HUES48 (cell line): ENCODE measurements around the gene EVC.
"Not testable (repeated sequence)": the region's sequence is repeated elsewhere in the genome, so short reads cannot be mapped to it uniquely, and the experiment has no call there.

Experiments used
- H3K27ac ChIP-seq: one replicate; pipeline ENCODE4 v1.7.0; 2013; ENCODE audit warnings: low read depth, low read length, inconsistent platforms
- H3K27me3 ChIP-seq: 2 replicates; pipeline ENCODE4 v1.6.1; 2013; ENCODE audit warnings: mild to moderate bottlenecking, low read length; ENCODE audit not compliant: control insufficient read depth, insufficient read depth
- H3K36me3 ChIP-seq: 2 replicates; pipeline ENCODE4 v1.6.1; 2013; ENCODE audit warnings: low read length; ENCODE audit not compliant: control insufficient read depth, insufficient read depth
- H3K4me1 ChIP-seq: 2 replicates; pipeline ENCODE4 v1.6.1; 2013; ENCODE audit warnings: mild to moderate bottlenecking, low read length; ENCODE audit not compliant: control insufficient read depth, insufficient read depth
- H3K4me3 ChIP-seq: 2 replicates; pipeline ENCODE4 v1.5.1; 2013; ENCODE audit warnings: mild to moderate bottlenecking, low read depth, low read length
- H3K9ac ChIP-seq: 2 replicates; pipeline ENCODE4 v1.6.1; 2013; ENCODE audit warnings: mild to moderate bottlenecking, low read depth, low read length, moderate library complexity
- H3K9me3 ChIP-seq: 2 replicates; pipeline ENCODE4 v1.6.1; 2013; ENCODE audit warnings: low read length; ENCODE audit not compliant: control insufficient read depth, insufficient read depth

The EVC gene

DNA sequence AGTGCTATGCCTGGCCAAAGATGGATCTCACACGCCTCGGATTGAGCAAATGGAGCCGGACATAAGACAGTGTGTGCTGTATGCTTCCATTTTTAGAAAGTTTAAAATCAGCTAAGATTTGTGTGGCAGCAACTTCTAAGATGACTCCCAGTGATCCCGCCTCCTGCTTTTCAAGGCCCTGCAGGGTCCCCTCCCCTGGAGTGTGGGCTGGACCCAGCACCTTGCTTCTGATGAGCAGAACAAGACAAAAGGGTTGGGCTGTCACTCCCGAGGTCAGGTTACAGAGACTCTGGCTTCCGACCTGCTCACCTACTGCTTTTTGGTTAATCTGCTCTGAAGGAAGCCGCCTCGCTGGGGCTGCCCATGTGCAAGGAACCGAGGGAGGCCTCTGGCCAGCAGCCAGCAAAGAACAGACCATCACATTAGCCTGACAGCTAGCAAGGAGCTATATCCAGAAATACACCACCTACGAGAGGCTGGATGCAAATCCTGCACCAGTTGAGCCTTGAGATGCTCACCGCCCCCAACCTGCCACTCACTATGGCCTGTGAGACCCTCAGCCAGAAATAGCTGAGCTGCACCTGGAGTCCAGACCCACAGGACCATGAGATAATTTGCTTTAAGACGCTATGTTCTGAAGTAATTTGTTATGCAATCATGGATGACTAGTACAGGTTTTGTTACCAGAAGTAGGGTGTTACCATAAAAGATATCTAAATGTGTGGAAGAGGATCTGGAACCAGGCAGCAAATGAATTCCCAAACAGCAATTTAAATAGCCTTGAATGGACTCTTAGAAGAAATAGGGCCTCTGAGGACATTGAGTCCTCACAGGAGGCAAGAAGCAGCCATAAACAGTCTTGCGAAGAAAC, 134.3 kb downstream of the EVC start:
- 0 out of 2 replicates have a peak, but pooled peaks cover 8% of the 10 kb centered on the region for H3K4me1 ChIP-seq
- no peaks in the 10 kb centered on the region for H3K9me3 ChIP-seq
- H3K36me3 ChIP-seq, result peaks cover 87% of the 10 kb centered on the region

GRCh38 chr4:5851637-5852301, 140.8 kb downstream of the EVC start:
- H3K27ac ChIP-seq, result no peak overlapping the region
- no peaks in the 10 kb centered on the region for H3K4me1 ChIP-seq
- no peak overlapping the region for H3K9ac ChIP-seq
- no peaks in the 10 kb centered on the region for H3K27me3 ChIP-seq
- H3K9me3 ChIP-seq, result no peaks in the 10 kb centered on the region
- peaks cover 85% of the 10 kb centered on the region for H3K36me3 ChIP-seq
- no peak overlapping the region for H3K4me3 ChIP-seq

More for the DNA sequence above, 134.3 kb downstream of the EVC start:
- Histone ChIP-seq H3K27me3 (no peaks in the 10 kb centered on the region), H3K9ac (no peak overlapping the region), H3K27ac (no peak overlapping the region), H3K4me3 (no peak overlapping the region)

GRCh38 chr4:5852523-5853202, 141.7 kb downstream of the EVC start:
- Histone ChIP-seq H3K27me3 (no peaks in the 10 kb centered on the region), H3K9me3 (no peaks in the 10 kb centered on the region), H3K36me3 (peaks cover 82% of the 10 kb centered on the region), H3K4me3 (no peak overlapping the region), H3K9ac (no peak overlapping the region), H3K4me1 (no peaks in the 10 kb centered on the region), H3K27ac (no peak overlapping the region)

DNA sequence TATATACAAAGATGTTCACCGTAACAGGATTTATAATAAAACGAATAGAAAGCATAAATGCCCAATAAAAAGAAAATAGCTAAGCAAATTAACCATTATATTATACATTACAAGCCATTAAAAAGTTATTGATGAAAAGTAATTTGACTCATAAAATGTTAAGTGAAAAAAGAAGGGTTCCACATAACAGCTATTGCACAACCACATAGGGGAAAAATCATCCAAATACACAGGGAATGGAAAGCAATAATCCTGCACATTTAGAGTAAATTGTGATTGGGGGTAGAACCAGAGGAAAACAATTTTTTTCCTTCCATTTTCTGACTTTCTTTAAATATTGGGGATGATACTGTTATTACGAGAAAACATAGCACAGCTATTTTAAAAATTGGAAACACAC, 143.9 kb downstream of the EVC start:
- H3K27me3 ChIP-seq, result no peaks in the 10 kb centered on the region
- no peaks in the 10 kb centered on the region for H3K9me3 ChIP-seq
- H3K27ac ChIP-seq, result no peak overlapping the region
- no peak overlapping the region for H3K9ac ChIP-seq
- no peak overlapping the region for H3K4me3 ChIP-seq
- H3K36me3 ChIP-seq, result peaks cover 81% of the 10 kb centered on the region
- H3K4me1 ChIP-seq, result no peaks in the 10 kb centered on the region

DNA sequence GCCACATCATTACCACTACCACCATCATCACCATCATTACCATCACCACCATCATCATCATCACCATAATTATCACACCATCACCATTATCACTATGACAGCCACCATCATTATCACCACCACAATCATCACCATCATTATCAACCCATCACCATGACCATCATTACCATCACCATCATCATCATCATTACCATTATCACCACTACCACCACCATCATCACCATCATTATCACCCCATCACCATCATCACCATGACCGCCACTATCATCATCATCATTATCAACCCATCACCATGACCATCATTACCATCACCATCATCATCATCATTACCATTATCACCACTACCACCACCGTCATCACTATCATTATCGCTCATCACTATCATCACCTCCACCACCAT, 145.4 kb downstream of the EVC start:
- not testable (repeated sequence) for H3K4me3 ChIP-seq, H3K27me3 ChIP-seq, H3K4me1 ChIP-seq, H3K9me3 ChIP-seq, H3K27ac ChIP-seq, H3K9ac ChIP-seq
- peaks cover 81% of the 10 kb centered on the region for H3K36me3 ChIP-seq

DNA sequence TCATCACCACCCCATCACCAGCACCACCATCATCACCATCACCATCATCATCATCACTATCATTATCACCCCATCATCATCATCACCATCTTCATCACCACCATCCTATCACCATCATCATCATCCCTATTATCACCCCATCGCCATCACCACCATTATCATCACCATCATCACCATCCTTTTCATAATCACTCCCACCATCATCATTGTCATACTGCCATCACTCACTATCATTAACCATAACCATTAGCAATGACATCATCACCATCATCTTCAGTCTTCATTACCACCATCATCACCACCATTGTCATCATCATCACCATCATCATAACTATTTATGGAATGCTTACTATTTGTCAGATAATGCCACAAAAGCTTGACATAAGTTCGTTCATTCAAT, 146.2 kb downstream of the EVC start:
- Histone ChIP-seq H3K4me1 (no peaks in the 10 kb centered on the region), H3K36me3 (peaks cover 81% of the 10 kb centered on the region), H3K9ac (no peak overlapping the region), H3K4me3 (no peak overlapping the region), H3K9me3 (no peaks in the 10 kb centered on the region), H3K27me3 (no peaks in the 10 kb centered on the region), H3K27ac (no peak overlapping the region)

- Histone ChIP-seq H3K9ac (no peak overlapping the region), H3K9me3 (no peaks in the 10 kb centered on the region), H3K4me1 (no peaks in the 10 kb centered on the region), H3K27ac (no peak overlapping the region), H3K27me3 (no peaks in the 10 kb centered on the region), H3K4me3 (no peak overlapping the region), H3K36me3 (peaks cover 75% of the 10 kb centered on the region)
These were observed 147.2 kb downstream of the EVC start for GRCh38 chr4:5858020-5858769.

DNA sequence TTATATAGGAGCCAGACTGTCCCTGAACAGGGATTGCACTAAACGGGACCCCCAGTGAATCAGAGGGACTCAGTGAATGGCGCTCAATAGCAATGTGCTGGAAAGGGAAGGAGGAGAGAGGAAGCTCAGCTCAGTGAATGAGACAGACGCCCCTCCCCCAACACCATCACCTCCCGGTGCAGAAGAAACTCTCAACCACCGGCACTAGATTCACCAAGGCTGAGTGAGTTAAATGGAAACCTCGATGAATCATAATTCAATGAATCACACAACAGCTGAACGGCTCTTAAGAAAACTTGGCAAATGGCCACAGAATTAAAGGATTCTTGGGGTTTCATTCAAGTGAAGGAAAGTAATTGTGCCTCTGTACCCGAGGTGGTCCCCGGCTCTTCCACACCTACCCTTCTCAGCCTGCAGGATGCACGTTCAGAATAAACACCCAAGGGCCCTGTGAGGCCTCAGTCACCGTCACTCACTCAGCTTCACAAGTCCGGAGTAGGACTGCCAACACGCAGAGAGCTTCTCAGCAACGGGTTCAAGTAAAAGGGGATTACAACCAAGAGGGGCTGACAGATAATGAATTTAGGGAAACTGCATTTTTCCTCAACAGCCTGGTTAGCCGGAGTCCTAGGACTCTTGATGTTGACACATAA, 152.6 kb downstream of the EVC start:
- Histone ChIP-seq H3K27ac (no peak overlapping the region), H3K4me1 (peaks cover 6% of the 10 kb centered on the region), H3K36me3 (peaks cover 62% of the 10 kb centered on the region), H3K4me3 (no peak overlapping the region), H3K9me3 (no peaks in the 10 kb centered on the region), H3K9ac (no peak overlapping the region), H3K27me3 (no peaks in the 10 kb centered on the region)
